Neuronal stem cell (in vitro differentiated cells): ENCODE measurements around the gene PADI6.

Experiments
- DNase-seq: peaks from one replicate; pipeline ENCODE4 v3.0.0-alpha.2; 2013; ENCODE audit warnings: low spot score
- H2AFZ ChIP-seq: one replicate; pipeline ENCODE4 v1.6.1; 2013; ENCODE audit warnings: mild to moderate bottlenecking, low read length, inconsistent platforms
- H2AK5ac ChIP-seq: 2 replicates; pipeline ENCODE4 v1.6.1; 2013; ENCODE audit warnings: low read depth, mild to moderate bottlenecking, inconsistent platforms, low read length, moderate library complexity, mixed read lengths
- H2BK120ac ChIP-seq: 2 replicates; pipeline ENCODE4 v1.6.1; 2013; ENCODE audit warnings: low read depth, mild to moderate bottlenecking, inconsistent platforms, low read length, moderate library complexity, mixed read lengths
- H2BK12ac ChIP-seq: one replicate; pipeline ENCODE4 v1.6.1; 2013; ENCODE audit warnings: low read length, inconsistent platforms
- H2BK15ac ChIP-seq: 2 replicates; pipeline ENCODE4 v1.6.1; 2013; ENCODE audit warnings: mild to moderate bottlenecking, low read length, inconsistent platforms, mixed read lengths
- H2BK5ac ChIP-seq: one replicate; pipeline ENCODE4 v1.6.1; 2013; ENCODE audit warnings: inconsistent platforms, mild to moderate bottlenecking, low read length, moderate library complexity
- H3K14ac ChIP-seq: one replicate; pipeline ENCODE4 v1.6.1; 2013; ENCODE audit warnings: low read length, inconsistent platforms
- H3K18ac ChIP-seq: 2 replicates; pipeline ENCODE4 v1.6.1; 2013; ENCODE audit warnings: low read length, inconsistent platforms
- H3K23ac ChIP-seq: 2 replicates; pipeline ENCODE4 v1.6.1; 2013; ENCODE audit warnings: low read depth, mild to moderate bottlenecking, mixed read lengths, low read length, inconsistent platforms; ENCODE audit not compliant: poor library complexity
- H3K27ac ChIP-seq: replicated peaks from 3 replicates; pipeline ENCODE4 v1.5.1; 2013; ENCODE audit warnings: low read length, inconsistent platforms
- H3K27me3 ChIP-seq, 3 experiments: 2 replicates each; pipeline ENCODE4 v1.6.1; 2013; ENCODE audit warnings: low read length in 3 of 3, mild to moderate bottlenecking in 2 of 3, inconsistent platforms in 1 of 3, low read depth in 1 of 3, mixed read lengths in 1 of 3, moderate library complexity in 1 of 3; ENCODE audit not compliant: control insufficient read depth in 3 of 3, insufficient read depth in 3 of 3
- H3K36me3 ChIP-seq, 2 donors: replicated peaks in 1 of 2; 2 replicates each; pipeline ENCODE4 v1.6.1; 2013; ENCODE audit warnings: low read length in 2 of 2; ENCODE audit not compliant: control insufficient read depth in 2 of 2, insufficient read depth in 2 of 2
- H3K4ac ChIP-seq: 2 replicates; pipeline ENCODE4 v1.6.1; 2013; ENCODE audit warnings: inconsistent platforms, mild to moderate bottlenecking, low read length, moderate library complexity
- H3K4me1 ChIP-seq, 2 donors: 1 replicate in 1 of 2; 2 replicates in 1 of 2; pipeline ENCODE4 v1.6.1; 2013; ENCODE audit warnings: low read length in 2 of 2, low read depth in 1 of 2; ENCODE audit not compliant: control insufficient read depth in 2 of 2, insufficient read depth in 1 of 2
- H3K4me2 ChIP-seq: one replicate; pipeline ENCODE4 v1.6.1; 2013; ENCODE audit warnings: mild to moderate bottlenecking, low read length, inconsistent platforms; ENCODE audit not compliant: insufficient read depth, poor library complexity, severe bottlenecking
- H3K4me3 ChIP-seq, 2 donors: 2 replicates each; pipeline ENCODE4 v1.5.1; 2013; ENCODE audit warnings: low read length in 2 of 2, mild to moderate bottlenecking in 2 of 2, inconsistent platforms in 1 of 2, moderate library complexity in 1 of 2
- H3K79me1 ChIP-seq: one replicate; pipeline ENCODE4 v1.6.1; 2013; ENCODE audit warnings: low read depth, mild to moderate bottlenecking, inconsistent platforms, low read length, moderate library complexity
- H3K9ac ChIP-seq: one replicate; pipeline ENCODE4 v1.6.1; 2013; ENCODE audit warnings: mild to moderate bottlenecking, low read depth, low read length, inconsistent platforms; ENCODE audit not compliant: poor library complexity
- H3K9me3 ChIP-seq, 2 donors: replicated peaks in 1 of 2; 2 replicates each; pipeline versions ENCODE3 to v1.6.1; 2013; ENCODE audit warnings: low read length in 2 of 2, mild to moderate bottlenecking in 2 of 2, inconsistent platforms in 1 of 2, low read depth in 1 of 2, mixed read lengths in 1 of 2, moderate library complexity in 1 of 2; ENCODE audit not compliant: control insufficient read depth in 2 of 2, insufficient read depth in 1 of 2
- H4K8ac ChIP-seq: one replicate; pipeline ENCODE4 v1.6.1; 2013; ENCODE audit warnings: low read depth, mild to moderate bottlenecking, inconsistent platforms, low read length, moderate library complexity
- H4K91ac ChIP-seq: one replicate; pipeline ENCODE4 v1.6.1; 2013; ENCODE audit warnings: low read length, low read depth, mild to moderate bottlenecking, inconsistent platforms; ENCODE audit not compliant: poor library complexity
- WGBS, 2 donors: extraction: QIAGEN DNeasy Blood & Tissue Kit; methylation state at CpG; one replicate each; pipeline ENCODE4 v1.1.7; 2013; ENCODE audit warnings: missing lambda C conversion rate in 2 of 2, mixed read lengths in 1 of 2; ENCODE audit not compliant: insufficient read length in 2 of 2, insufficient replicate concordance in 1 of 2; ENCODE audit errors: extremely low coverage in 2 of 2; 5-methylcytosine and 5-hydroxymethylcytosine counted together

The PADI6 gene

DNA sequence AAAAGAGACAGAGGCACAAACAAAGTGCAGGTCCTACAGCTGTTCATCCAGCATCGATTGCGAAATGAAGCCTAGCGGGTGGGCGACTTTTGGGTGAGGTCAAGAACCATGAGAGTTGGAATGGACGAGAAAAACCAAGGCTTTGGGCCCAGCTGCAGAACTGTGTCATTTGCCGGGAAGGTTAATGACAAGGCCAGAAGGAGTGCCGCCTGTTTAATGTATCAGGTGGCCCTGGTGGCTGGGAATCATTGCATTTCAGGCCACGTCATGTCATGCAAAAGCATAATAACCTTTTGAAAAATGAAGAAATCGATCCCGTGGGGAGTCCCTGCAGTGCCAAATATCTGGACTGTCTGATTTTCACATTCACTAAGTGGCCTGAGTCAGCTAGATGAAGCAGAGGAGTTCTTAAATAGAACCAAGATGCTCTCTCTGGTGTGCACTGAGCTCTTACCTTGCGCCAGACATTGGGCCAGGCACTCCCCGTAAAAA, 75.6 kb downstream of the PADI6 start:
- Histone ChIP-seq H3K14ac (no peak overlapping the region), H3K9ac (no peak overlapping the region)

More for the DNA sequence above, 75.6 kb downstream of the PADI6 start:
- no peak overlapping the region for H3K4me2 ChIP-seq
- H2BK12ac ChIP-seq, result no peak overlapping the region
- H3K23ac ChIP-seq, result no peak overlapping the region
- no peak overlapping the region for H4K8ac ChIP-seq
- no peaks in the 10 kb centered on the region for H3K79me1 ChIP-seq
- no peaks in the 10 kb centered on the region for H3K4me1 ChIP-seq
- no peak overlapping the region for H3K18ac ChIP-seq
- H3K27ac ChIP-seq, result no peak overlapping the region
- DNase-seq, result no peak
- no peak overlapping the region for H2AFZ ChIP-seq
- H2BK5ac ChIP-seq, result no peak overlapping the region
- H4K91ac ChIP-seq, result no peak overlapping the region
- no peaks in the 10 kb centered on the region for H3K9me3 ChIP-seq
- no CpG with 5 or more reads among the region's 12 CpGs for WGBS, 2 donors
- no peak overlapping the region for H2BK120ac ChIP-seq
- H3K4me3 ChIP-seq, result no peak overlapping the region
- no peaks in the 10 kb centered on the region for H3K36me3 ChIP-seq
- no peak overlapping the region for H2BK15ac ChIP-seq
- H2AK5ac ChIP-seq, result no peak overlapping the region
- H3K27me3 ChIP-seq, result peaks cover 0 to 14% (median 0%) of the 10 kb centered on the region in 3 experiments
- no peak overlapping the region for H3K4ac ChIP-seq
